Astrocyte (in vitro differentiated cells and primary cell): ENCODE results near the gene ESRRA. TPM values are rescaled to one million over a fixed set of nuclear protein-coding genes. Genes with fewer than 3 reads are reported as not detected.
A peak's percentile ranks its signal among the peaks of the same experiment; 100 is the strongest.

Source experiments
- DNase-seq: peaks from one replicate; pipeline ENCODE4 v3.0.0-alpha.2; 2010; ENCODE audit warnings: low read depth
- FAIRE-seq: peaks from 2 replicates; lab custom pipeline; 2011; peaks lifted over from hg19 to GRCh38; lab: Jason Lieb, UNC
- H2AFZ ChIP-seq: 2 replicates; pipeline ENCODE4 v1.6.0; 2012; ENCODE audit warnings: low read depth, low read length, inconsistent platforms
- H3K27ac ChIP-seq: 2 replicates; pipeline ENCODE4 v1.5.1; 2011; ENCODE audit warnings: low read depth, low read length, inconsistent platforms
- H3K27me3 ChIP-seq: 2 replicates; pipeline ENCODE4 v1.6.0; 2011; ENCODE audit warnings: low read length, inconsistent platforms; ENCODE audit not compliant: insufficient read depth
- H3K36me3 ChIP-seq: 2 replicates; pipeline ENCODE4 v1.5.1; 2011; ENCODE audit warnings: low read length, inconsistent platforms; ENCODE audit not compliant: insufficient read depth
- H3K4me1 ChIP-seq: 2 replicates; pipeline ENCODE4 v1.5.1; 2011; ENCODE audit warnings: low read length, inconsistent platforms; ENCODE audit not compliant: insufficient read depth
- H3K4me2 ChIP-seq: 2 replicates; pipeline ENCODE4 v1.6.0; 2012; ENCODE audit warnings: low read length, inconsistent platforms
- H3K4me3 ChIP-seq: 2 replicates; pipeline ENCODE4 v1.5.1; 2011; ENCODE audit warnings: low read depth, mild to moderate bottlenecking, low read length, inconsistent platforms; ENCODE audit not compliant: insufficient read depth
- H3K79me2 ChIP-seq: 2 replicates; pipeline ENCODE4 v1.6.0; 2012; ENCODE audit warnings: mild to moderate bottlenecking, low read length, inconsistent platforms; ENCODE audit not compliant: insufficient read depth
- H3K9ac ChIP-seq: 2 replicates; pipeline ENCODE4 v1.6.0; 2012; ENCODE audit warnings: mild to moderate bottlenecking, low read length, inconsistent platforms
- H3K9me3 ChIP-seq: 2 replicates; pipeline ENCODE4 v1.5.1; 2012; ENCODE audit warnings: low read depth, mild to moderate bottlenecking, low read length, inconsistent platforms; ENCODE audit not compliant: insufficient read depth
- H4K20me1 ChIP-seq: 2 replicates; pipeline ENCODE4 v1.6.0; 2012; ENCODE audit warnings: low read length, inconsistent platforms; ENCODE audit not compliant: insufficient read depth
- H3K27ac Mint-ChIP-seq: one replicate; pipeline ENCODE4 v1.8.0; 2021; ENCODE audit warnings: mild to moderate bottlenecking, mixed read lengths; ENCODE audit not compliant: unreplicated experiment
- H3K27me3 Mint-ChIP-seq: one replicate; pipeline ENCODE4 v1.8.0; 2021; ENCODE audit warnings: low read depth, mixed read lengths; ENCODE audit not compliant: unreplicated experiment
- H3K36me3 Mint-ChIP-seq: one replicate; pipeline ENCODE4 v1.8.0; 2021; ENCODE audit warnings: low read depth, mixed read lengths; ENCODE audit not compliant: unreplicated experiment
- H3K4me1 Mint-ChIP-seq: one replicate; pipeline ENCODE4 v1.8.0; 2021; ENCODE audit warnings: low read depth, mixed read lengths; ENCODE audit not compliant: unreplicated experiment
- H3K4me3 Mint-ChIP-seq: one replicate; pipeline ENCODE4 v1.8.0; 2021; ENCODE audit warnings: mild to moderate bottlenecking, moderate library complexity, mixed read lengths; ENCODE audit not compliant: unreplicated experiment
- H3K9me3 Mint-ChIP-seq: one replicate; pipeline ENCODE4 v1.8.0; 2021; ENCODE audit warnings: mild to moderate bottlenecking, mixed read lengths; ENCODE audit not compliant: unreplicated experiment
- CTCF ChIP-seq: IDR thresholded peaks from 2 replicates; pipeline ENCODE4 v1.5.1; 2011; ENCODE audit warnings: low read depth, mild to moderate bottlenecking, inconsistent platforms, low read length, moderate library complexity; ENCODE audit not compliant: insufficient read depth
- EZH2 ChIP-seq: IDR thresholded peaks from 2 replicates; pipeline ENCODE4 v1.6.1; 2012; ENCODE audit warnings: mild to moderate bottlenecking, low read length, inconsistent platforms; ENCODE audit not compliant: insufficient read depth
- total RNA-seq: library from RNA; stranded (reverse); gene quantifications from 2 replicates; pipeline ENCODE4 v1.2.1, GENCODE V29; 2021

Gene ESRRA
- total RNA-seq, 1 donor from 2014 or later = 26.3 TPM

- Histone ChIP-seq H2AFZ (no peak overlapping the region), H3K79me2 (peaks cover 23% of the 10 kb centered on the region), H3K9ac (no peak overlapping the region), H3K27me3 (no peaks in the 10 kb centered on the region), H3K36me3 (no peaks in the 10 kb centered on the region), H4K20me1 (peaks cover 21% of the 10 kb centered on the region), H3K27ac (no peak overlapping the region), H3K4me1 (peaks cover 35% of the 10 kb centered on the region), H3K9me3 (no peaks in the 10 kb centered on the region), H3K4me2 (no peak overlapping the region), H3K4me3 (no peak overlapping the region)
- peaks cover 1% of the 10 kb centered on the region for H3K36me3 Mint-ChIP-seq
- TF ChIP-seq CTCF = peak; percentile 36
- no peak for TF ChIP-seq EZH2
- H3K27ac Mint-ChIP-seq = peak overlapping the region; percentile 24
- H3K4me1 Mint-ChIP-seq = peaks cover 11% of the 10 kb centered on the region
- no peak overlapping the region for H3K4me3 Mint-ChIP-seq
- no peak for DNase-seq
- peaks cover 1% of the 10 kb centered on the region for H3K27me3 Mint-ChIP-seq
- H3K9me3 Mint-ChIP-seq = no peaks in the 10 kb centered on the region
- no peak for FAIRE-seq
Measured at GRCh38 chr11:64356498-64357411, 51.4 kb downstream of the ESRRA start.

- no peaks in the 10 kb centered on the region for H3K9me3 Mint-ChIP-seq
- peaks cover 35% of the 10 kb centered on the region for H3K4me1 ChIP-seq
- no peak overlapping the region for H2AFZ ChIP-seq
- H3K27ac Mint-ChIP-seq = no peak overlapping the region
- peaks cover 8% of the 10 kb centered on the region for H3K36me3 Mint-ChIP-seq
- H3K27me3 Mint-ChIP-seq = no peaks in the 10 kb centered on the region
- peaks cover 6% of the 10 kb centered on the region for H3K36me3 ChIP-seq
- no peak for TF ChIP-seq CTCF
- no peak for TF ChIP-seq EZH2
- H3K4me2 ChIP-seq = peak overlapping the region; percentile 100
- peaks cover 23% of the 10 kb centered on the region for H3K79me2 ChIP-seq
- H3K27me3 ChIP-seq = no peaks in the 10 kb centered on the region
- DNase-seq = no peak
- H3K4me3 Mint-ChIP-seq = no peak overlapping the region
- H3K9me3 ChIP-seq = no peaks in the 10 kb centered on the region
- no peak for FAIRE-seq
- H3K4me3 ChIP-seq = no peak overlapping the region
- H3K27ac ChIP-seq = no peak overlapping the region
- peaks cover 21% of the 10 kb centered on the region for H4K20me1 ChIP-seq
- H3K9ac ChIP-seq = peak overlapping the region; percentile 88
- H3K4me1 Mint-ChIP-seq = peaks cover 11% of the 10 kb centered on the region
Measured at GRCh38 chr11:64357446-64357845, 52.1 kb downstream of the ESRRA start.
